ENCODE data around the gene DOC2B. TPM values are rescaled to one million over a fixed set of nuclear protein-coding genes. Genes with fewer than 3 reads are reported as not detected.
"Not testable (repeated sequence)": the region's sequence is repeated elsewhere in the genome, so short reads cannot be mapped to it uniquely, and the experiment has no call there.

DOC2B gene
- total RNA-seq, 1 donor, result not detected

DNA sequence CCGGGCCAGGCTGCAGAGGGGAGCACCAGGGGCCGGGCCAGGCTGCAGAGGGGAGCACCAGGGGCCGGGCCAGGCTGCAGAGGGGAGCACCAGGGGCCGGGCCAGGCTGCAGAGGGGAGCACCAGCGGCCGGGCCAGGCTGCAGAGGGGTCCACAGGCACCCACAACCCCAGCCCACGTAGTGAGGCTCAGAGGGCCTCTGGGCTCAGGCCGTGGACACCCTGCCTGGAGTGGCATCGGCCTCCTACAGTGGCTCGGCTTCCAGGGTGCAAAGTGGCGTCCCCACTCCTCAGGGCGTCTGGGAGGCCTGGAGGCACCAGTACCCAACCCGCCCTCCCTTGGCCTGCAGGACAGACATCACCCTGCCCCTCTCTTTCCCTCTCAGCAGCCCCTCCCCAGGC lies 9.6 kb downstream of the DOC2B start:
- H3K4me3 ChIP-seq (ENCODE audit: low read depth, low read length), result no peak overlapping the region
- TF ChIP-seq, protein P1, sequence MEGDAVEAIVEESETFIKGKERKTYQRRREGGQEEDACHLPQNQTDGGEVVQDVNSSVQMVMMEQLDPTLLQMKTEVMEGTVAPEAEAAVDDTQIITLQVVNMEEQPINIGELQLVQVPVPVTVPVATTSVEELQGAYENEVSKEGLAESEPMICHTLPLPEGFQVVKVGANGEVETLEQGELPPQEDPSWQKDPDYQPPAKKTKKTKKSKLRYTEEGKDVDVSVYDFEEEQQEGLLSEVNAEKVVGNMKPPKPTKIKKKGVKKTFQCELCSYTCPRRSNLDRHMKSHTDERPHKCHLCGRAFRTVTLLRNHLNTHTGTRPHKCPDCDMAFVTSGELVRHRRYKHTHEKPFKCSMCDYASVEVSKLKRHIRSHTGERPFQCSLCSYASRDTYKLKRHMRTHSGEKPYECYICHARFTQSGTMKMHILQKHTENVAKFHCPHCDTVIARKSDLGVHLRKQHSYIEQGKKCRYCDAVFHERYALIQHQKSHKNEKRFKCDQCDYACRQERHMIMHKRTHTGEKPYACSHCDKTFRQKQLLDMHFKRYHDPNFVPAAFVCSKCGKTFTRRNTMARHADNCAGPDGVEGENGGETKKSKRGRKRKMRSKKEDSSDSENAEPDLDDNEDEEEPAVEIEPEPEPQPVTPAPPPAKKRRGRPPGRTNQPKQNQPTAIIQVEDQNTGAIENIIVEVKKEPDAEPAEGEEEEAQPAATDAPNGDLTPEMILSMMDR (IDR thresholded peaks at IDR 0.05; ENCODE audit: insufficient read depth, low read depth, low read length), result no peak
- DNase-seq (ENCODE audit: low read depth), result no peak

DNA sequence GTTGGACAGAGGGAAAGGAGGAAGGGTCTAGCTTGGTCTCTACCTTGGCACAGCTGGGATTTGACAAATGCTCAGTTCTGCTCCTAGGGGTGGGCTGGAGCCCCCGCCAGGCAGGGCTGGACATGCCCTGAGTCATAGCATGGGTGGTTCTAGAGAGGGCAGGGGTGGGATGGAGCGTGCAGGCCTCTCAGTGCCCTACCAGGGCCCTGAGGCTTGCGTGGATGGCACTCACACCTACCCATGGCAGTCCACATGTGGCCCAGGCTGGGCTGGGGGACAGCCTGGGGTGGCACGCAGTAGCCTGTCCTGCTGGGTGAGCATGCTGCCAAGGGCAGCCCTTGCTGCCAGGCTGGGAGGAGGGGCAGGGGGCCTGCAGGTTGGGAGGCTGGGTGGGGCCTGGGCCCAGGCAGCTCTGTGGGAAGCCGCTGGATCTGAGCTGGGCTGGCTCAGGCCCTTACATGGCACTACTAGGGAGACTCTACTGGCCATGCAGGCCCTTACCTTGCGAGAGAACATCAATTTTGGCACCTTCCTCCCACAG lies 11.2 kb downstream of the DOC2B start:
- DNase-seq (ENCODE audit: low read depth), result no peak
- no peak overlapping the region for H3K4me3 ChIP-seq (ENCODE audit: low read depth, low read length)
- TF ChIP-seq, protein P1 (IDR thresholded peaks at IDR 0.05; ENCODE audit: insufficient read depth, low read depth, low read length), result no peak

DNA sequence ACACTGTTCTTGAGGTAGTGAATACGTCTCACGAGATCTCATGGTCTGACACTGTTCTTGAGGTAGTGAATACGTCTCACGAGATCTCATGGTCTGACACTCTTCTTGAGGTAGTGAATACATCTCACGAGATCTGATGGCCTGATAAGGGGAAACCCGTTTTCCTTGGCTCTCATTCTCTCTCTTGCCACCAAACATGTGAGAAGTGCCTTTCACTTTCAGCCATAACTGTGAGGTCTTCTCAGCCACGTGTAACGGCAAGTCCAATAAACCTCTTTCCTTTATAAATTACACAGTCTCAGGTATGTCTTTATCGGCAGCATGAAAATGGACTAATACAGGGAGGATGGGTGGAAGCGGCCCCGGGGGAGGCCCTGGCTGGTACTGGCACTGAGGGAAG lies 12.8 kb downstream of the DOC2B start:
- DNase-seq (ENCODE audit: low read depth); H3K4me3 ChIP-seq (ENCODE audit: low read depth, low read length): not testable (repeated sequence)

DNA sequence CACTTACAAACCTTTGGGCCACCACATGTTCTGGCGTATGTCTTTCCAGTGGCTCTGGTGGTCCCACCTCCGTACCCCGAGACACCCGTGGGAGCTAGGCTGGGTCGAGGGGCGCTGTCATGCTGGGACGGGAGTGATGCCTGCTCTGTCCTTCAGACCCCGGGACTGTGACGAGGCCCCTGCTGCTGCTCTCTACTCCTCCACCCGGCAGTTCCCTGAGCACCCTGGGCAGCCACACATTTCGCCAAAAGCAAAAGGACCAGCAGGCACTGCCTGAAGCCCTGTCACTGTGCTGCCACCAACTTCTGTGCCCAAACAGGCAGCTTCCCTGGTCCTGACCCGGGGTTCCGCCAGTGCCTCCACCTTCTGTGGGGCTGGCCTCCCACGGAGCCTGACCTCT lies 15.5 kb downstream of the DOC2B start:
- TF ChIP-seq, protein P1 (IDR thresholded peaks at IDR 0.05; ENCODE audit: insufficient read depth, low read depth, low read length), result no peak
- no peak for DNase-seq (ENCODE audit: low read depth)
- no peak overlapping the region for H3K4me3 ChIP-seq (ENCODE audit: low read depth, low read length)

DNA sequence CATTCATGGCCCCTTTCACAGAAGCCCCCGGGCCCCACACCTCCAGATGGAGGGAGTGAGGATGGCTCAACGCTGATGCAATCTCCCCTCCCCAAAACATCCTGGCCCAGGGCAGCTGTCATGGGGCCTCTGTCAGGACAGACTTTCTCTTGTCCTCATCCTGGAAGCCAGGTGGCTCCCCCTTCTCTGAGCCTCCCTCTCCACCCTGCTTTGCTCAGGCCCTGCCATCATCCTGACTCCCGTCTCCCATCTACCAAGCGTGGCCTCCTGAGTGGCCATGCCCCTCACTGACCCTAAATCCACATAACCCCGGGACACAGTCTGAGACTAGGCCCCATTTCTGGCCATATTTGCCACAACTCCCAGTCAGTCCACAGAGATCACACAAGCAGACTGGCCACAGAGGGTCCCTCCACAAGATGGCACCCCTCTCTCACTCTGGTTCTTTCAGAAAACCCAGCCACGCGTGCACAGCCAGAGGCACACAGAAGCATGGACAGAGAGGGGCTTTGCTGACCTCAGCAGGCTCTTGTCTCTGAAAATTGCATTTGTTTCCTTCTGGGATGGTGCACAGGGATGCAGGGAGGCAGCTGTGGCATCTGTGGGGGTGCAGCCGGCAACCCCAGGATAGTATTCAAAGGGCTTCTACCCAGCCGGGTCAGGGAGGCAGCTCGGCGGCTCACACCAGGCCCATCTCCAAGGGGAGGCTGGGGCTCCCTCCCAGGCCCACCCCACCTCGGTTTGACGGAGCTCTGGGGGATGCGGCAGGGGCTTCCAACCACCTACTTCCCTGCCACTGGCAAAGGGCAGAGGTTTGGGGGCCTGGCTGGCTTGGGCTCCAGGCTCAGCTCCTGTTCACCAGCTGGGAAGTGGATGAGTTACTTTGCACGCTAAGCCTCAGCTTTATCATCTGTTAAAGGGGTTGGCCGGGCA lies 16.9 kb downstream of the DOC2B start:
- peak; percentile 47 for DNase-seq (ENCODE audit: low read depth)
- TF ChIP-seq, protein P1 (IDR thresholded peaks at IDR 0.05; ENCODE audit: insufficient read depth, low read depth, low read length), result peak; percentile 63
- no peak overlapping the region for H3K4me3 ChIP-seq (ENCODE audit: low read depth, low read length)

DNA sequence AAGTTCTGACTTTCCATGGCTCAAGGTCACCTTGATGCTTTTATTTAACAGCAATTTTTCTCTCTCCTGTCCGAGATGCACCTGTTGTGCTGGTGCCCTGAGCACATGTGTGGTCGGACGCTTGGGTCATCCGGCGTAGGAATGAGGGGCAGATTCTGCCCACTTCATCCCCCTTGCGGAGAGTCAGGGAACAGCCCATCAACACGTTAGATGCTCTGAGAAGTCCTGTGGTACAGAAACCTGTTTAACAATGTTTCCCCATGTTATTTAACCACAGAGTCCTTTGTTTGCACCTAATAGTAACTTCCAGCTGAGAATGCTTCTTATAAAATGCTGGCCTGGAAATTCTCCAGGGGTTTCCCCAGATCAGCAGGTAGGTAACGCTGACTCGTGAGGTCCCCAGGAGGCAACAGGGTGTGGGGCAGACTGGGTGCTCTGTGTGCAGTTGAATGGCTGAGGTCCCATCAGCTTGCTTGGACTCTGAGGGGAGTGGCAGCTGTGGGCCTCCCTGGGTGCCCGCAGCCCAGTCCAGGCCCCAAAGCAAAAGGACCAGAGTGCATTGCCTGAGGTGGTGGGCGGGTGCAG lies 17.8 kb downstream of the DOC2B start:
- DNase-seq (ENCODE audit: low read depth), result no peak
- TF ChIP-seq, protein P1 (IDR thresholded peaks at IDR 0.05; ENCODE audit: insufficient read depth, low read depth, low read length), result no peak
- H3K4me3 ChIP-seq (ENCODE audit: low read depth, low read length), result no peak overlapping the region

DNA sequence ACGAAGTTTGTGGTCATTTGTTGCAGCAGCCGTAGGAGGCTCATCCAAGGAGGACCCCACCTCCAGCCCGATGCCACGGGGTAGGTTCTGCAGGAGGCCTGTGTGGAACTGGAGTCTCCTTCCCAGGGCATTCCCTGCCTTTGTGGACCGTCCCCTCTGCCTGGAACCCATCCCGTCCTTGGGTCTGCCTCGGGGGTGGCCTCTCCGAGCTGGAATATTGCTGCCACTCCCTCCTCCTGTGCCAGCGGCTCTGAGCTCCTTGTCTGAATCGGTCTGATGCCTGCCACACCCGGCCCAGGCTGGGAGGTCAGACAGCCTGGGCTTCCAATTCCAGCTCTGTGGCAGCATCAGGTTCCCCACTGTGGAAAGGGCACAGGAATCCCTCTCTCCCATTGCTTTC lies 18.8 kb downstream of the DOC2B start:
- no peak for DNase-seq (ENCODE audit: low read depth)
- TF ChIP-seq, protein P1 (IDR thresholded peaks at IDR 0.05; ENCODE audit: insufficient read depth, low read depth, low read length), result no peak
- no peak overlapping the region for H3K4me3 ChIP-seq (ENCODE audit: low read depth, low read length)

Measured in fibroblast of villous mesenchyme (primary cell).